ENCODE data around the gene PLXNA4. TPM values are rescaled to one million over a fixed set of nuclear protein-coding genes. Genes with fewer than 3 reads are reported as not detected.

PLXNA4 gene
- total RNA-seq, 1 experiment from 2014 or later = not detected

DNA sequence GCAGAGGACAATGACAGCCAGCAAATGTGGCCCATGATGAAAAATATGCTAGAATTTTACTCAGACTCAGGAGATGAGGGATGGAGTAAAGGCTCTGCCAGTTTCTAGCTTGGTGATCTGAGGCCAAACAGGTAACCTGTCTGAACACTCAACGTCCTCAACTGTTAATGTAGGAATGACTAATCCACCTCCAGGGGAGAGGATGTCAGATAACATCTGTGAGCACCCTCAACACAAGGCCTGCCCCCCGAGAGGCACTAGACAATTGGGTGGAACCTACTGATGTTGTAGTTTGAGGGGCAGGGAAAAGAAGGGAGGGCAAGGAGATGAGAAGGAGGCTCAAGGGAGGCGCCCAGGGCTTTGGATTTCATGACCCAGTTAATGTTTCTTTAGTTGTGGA is 445.1 kb downstream of the PLXNA4 start:
- H3K9ac ChIP-seq (ENCODE audit: low read length) = no peak overlapping the region
- no peaks in the 10 kb centered on the region for H4K20me1 ChIP-seq (ENCODE audit: insufficient read depth)
- no peaks in the 10 kb centered on the region for H3K9me3 ChIP-seq (ENCODE audit: control insufficient read depth in 1 of 2, insufficient read depth in 1 of 2, low read depth in 1 of 2, low read length in 2 of 2)
- no peak overlapping the region for H2AFZ ChIP-seq (ENCODE audit: low read depth, low read length, poor library complexity, severe bottlenecking)
- no peak overlapping the region for H3K4me2 ChIP-seq (ENCODE audit: low read length)
- CTCF ChIA-PET = no interaction called here
- no peaks in the 10 kb centered on the region for H3K79me2 ChIP-seq (ENCODE audit: insufficient read depth, low read length)
- RAD21 ChIA-PET (ENCODE audit: low non-redundant PET in 1 of 2, low total read pairs in 2 of 2, uncharacterized antibody in 2 of 2, unreplicated experiment in 2 of 2) = no interaction called here
- intact Hi-C loops (cut with micrococcal nuclease) = no loop called here
- ATAC-seq (no peak), DNase-seq (ENCODE audit: low read depth, low spot score) (no peak)
- POLR2A ChIA-PET = no interaction called here
- H3K27ac ChIP-seq (ENCODE audit: low read depth, low read length) = no peak overlapping the region
- peaks cover 40% of the 10 kb centered on the region; the same call in 1 of the 2 replicates for H3K27me3 ChIP-seq (ENCODE audit: insufficient read depth, low read length)
- H3K36me3 ChIP-seq (ENCODE audit: control insufficient read depth in 1 of 2, insufficient read depth in 2 of 2, low read length in 2 of 2) = no peaks in the 10 kb centered on the region
- no TSS peak for BruUV-seq (replicated peaks)
- 0 out of 4 replicates have a peak, but pooled peaks cover 0 to 3% of the 10 kb centered on the region in 2 experiments for H3K4me1 ChIP-seq (ENCODE audit: control insufficient read depth in 1 of 2, insufficient read depth in 2 of 2, low read length in 2 of 2)
- no peak overlapping the region for H3K4me3 ChIP-seq (replicated peaks in 1 of 2; ENCODE audit: low read depth in 1 of 2, low read length in 2 of 2)
- TF ChIP-seq CBX3 (IDR thresholded peaks at IDR 0.05; ENCODE audit: low read depth) (no peak), POLR2A (IDR thresholded peaks at IDR 0.05; ENCODE audit: borderline replicate concordance, extremely low read depth, insufficient read depth, insufficient read length) (no peak), EGR1 (IDR thresholded peaks at IDR 0.05; ENCODE audit: low read depth) (no peak)
- TF ChIP-seq, protein P1, sequence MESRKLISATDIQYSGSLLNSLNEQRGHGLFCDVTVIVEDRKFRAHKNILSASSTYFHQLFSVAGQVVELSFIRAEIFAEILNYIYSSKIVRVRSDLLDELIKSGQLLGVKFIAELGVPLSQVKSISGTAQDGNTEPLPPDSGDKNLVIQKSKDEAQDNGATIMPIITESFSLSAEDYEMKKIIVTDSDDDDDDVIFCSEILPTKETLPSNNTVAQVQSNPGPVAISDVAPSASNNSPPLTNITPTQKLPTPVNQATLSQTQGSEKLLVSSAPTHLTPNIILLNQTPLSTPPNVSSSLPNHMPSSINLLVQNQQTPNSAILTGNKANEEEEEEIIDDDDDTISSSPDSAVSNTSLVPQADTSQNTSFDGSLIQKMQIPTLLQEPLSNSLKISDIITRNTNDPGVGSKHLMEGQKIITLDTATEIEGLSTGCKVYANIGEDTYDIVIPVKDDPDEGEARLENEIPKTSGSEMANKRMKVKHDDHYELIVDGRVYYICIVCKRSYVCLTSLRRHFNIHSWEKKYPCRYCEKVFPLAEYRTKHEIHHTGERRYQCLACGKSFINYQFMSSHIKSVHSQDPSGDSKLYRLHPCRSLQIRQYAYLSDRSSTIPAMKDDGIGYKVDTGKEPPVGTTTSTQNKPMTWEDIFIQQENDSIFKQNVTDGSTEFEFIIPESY (IDR thresholded peaks at IDR 0.05; ENCODE audit: extremely low read depth, insufficient replicate concordance, low read length) = no peak
- no peaks in the 10 kb centered on the region for H3K9me2 ChIP-seq (ENCODE audit: insufficient read depth)

DNA sequence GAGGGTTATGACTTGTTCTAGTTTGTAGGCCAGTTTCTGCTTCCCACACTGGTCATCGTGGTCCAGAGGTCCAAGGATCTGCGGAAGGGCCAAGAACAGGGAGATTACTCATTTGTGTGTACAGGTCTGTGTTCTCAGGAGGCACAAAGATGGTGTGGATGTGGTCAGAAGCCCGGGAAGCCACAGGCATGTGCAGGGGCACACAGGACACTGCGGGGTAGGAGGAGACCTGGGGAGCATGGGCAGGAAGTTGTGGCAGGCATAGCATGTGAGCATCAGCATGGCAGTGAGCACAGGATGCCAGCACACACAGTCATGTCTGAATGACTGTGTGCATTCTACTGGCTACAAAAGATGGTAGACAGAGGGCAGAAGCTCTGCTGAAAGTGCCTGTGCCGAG is 445.8 kb downstream of the PLXNA4 start:
- RAD21 ChIA-PET (ENCODE audit: low non-redundant PET in 1 of 2, low total read pairs in 2 of 2, uncharacterized antibody in 2 of 2, unreplicated experiment in 2 of 2) = no interaction called here
- H3K4me2 ChIP-seq (ENCODE audit: low read length) = no peak overlapping the region
- H3K27me3 ChIP-seq (ENCODE audit: insufficient read depth, low read length) = peaks cover 40% of the 10 kb centered on the region; the same call in 1 of the 2 replicates
- H3K4me3 ChIP-seq (replicated peaks in 1 of 2; ENCODE audit: low read depth in 1 of 2, low read length in 2 of 2) = no peak overlapping the region
- no peaks in the 10 kb centered on the region for H4K20me1 ChIP-seq (ENCODE audit: insufficient read depth)
- intact Hi-C loops (cut with micrococcal nuclease) = no loop called here
- no peaks in the 10 kb centered on the region for H3K9me3 ChIP-seq (ENCODE audit: control insufficient read depth in 1 of 2, insufficient read depth in 1 of 2, low read depth in 1 of 2, low read length in 2 of 2)
- POLR2A ChIA-PET = no interaction called here
- H3K9me2 ChIP-seq (ENCODE audit: insufficient read depth) = no peaks in the 10 kb centered on the region
- no peaks in the 10 kb centered on the region for H3K36me3 ChIP-seq (ENCODE audit: control insufficient read depth in 1 of 2, insufficient read depth in 2 of 2, low read length in 2 of 2)
- no peaks in the 10 kb centered on the region for H3K4me1 ChIP-seq (ENCODE audit: control insufficient read depth in 1 of 2, insufficient read depth in 2 of 2, low read length in 2 of 2)
- no peak overlapping the region for H3K27ac ChIP-seq (ENCODE audit: low read depth, low read length)
- no peak for DNase-seq (ENCODE audit: low read depth, low spot score)
- H3K9ac ChIP-seq (ENCODE audit: low read length) = no peak overlapping the region
- CTCF ChIA-PET = no interaction called here
- no peak for ATAC-seq
- BruUV-seq (replicated peaks) = no TSS peak
- TF ChIP-seq EZH2phosphoT487 (IDR thresholded peaks at IDR 0.05; ENCODE audit: borderline replicate concordance) (no peak), POLR2AphosphoS5 (IDR thresholded peaks at IDR 0.05; ENCODE audit: low read depth, low read length) (no peak), YY1 (IDR thresholded peaks at IDR 0.05; ENCODE audit: extremely low read depth, insufficient replicate concordance, low read depth, low read length) (no peak), SRF (IDR thresholded peaks at IDR 0.05; ENCODE audit: low read depth) (no peak), SP1 (IDR thresholded peaks at IDR 0.05; ENCODE audit: low read depth) (no peak), CBX3 (IDR thresholded peaks at IDR 0.05; ENCODE audit: low read depth) (no peak)
- H3K79me2 ChIP-seq (ENCODE audit: insufficient read depth, low read length) = no peaks in the 10 kb centered on the region
- H2AFZ ChIP-seq (ENCODE audit: low read depth, low read length, poor library complexity, severe bottlenecking) = no peak overlapping the region
